Colonic mucosa (tissue), 4 donors: ENCODE data around the gene PABPC3. TPM values are rescaled to one million over a fixed set of nuclear protein-coding genes. Genes with fewer than 3 reads are reported as not detected.

Experiments used
- DNase-seq: peaks from one replicate; pipeline ENCODE4 v3.0.0-alpha.2; 2020
- H3K27ac ChIP-seq: fragments of 200-600 bp; one replicate; pipeline ENCODE4 v1.8.0; 2021
- H3K27me3 ChIP-seq: fragments of 200-600 bp; one replicate; pipeline ENCODE4 v1.8.0; 2021
- H3K36me3 ChIP-seq: fragments of 200-600 bp; one replicate; pipeline ENCODE4 v1.8.0; 2021
- H3K4me1 ChIP-seq: fragments of 200-600 bp; one replicate; pipeline ENCODE4 v1.8.0; 2021; ENCODE audit warnings: mild to moderate bottlenecking
- H3K4me3 ChIP-seq: fragments of 200-600 bp; one replicate; pipeline ENCODE4 v1.8.0; 2021
- H3K9ac ChIP-seq, 2 donors: one replicate each; pipeline ENCODE4 v1.7.0; 2013; ENCODE audit warnings: control low read depth in 2 of 2, low read depth in 2 of 2, low read length in 2 of 2
- H3K9me3 ChIP-seq: fragments of 200-600 bp; one replicate; pipeline ENCODE4 v1.8.0; 2021
- intact Hi-C: fragments of 100-400 bp; cut with DNase I; formaldehyde crosslinking; loops from one replicate; pipeline ENCODE4 v1.14.1; 2022
- total RNA-seq, 2 donors: library from RNA; stranded (reverse); fragmentation: NEBNext Ultra II Directional in 1 of 2; extraction: Animal tissue kit (Norgen Biotek cat#: 25700) in 1 of 2; gene quantifications; one replicate each; pipeline ENCODE4 v1.2.1, GENCODE V29; 2021
- TF ChIP-seq, protein P1 (sequence below): fragments of 200-600 bp; IDR thresholded peaks from one replicate; pipeline ENCODE4 v1.8.0; 2022; ENCODE audit warnings: antibody characterized with exemption, mild to moderate bottlenecking
- donor health status: healthy.
- donor health status: DM: no; HTN: no; CAD: no.
- donor health status: DM: no; HTN: no; CAD: no.

Gene PABPC3
- total RNA-seq, 2 donors from 2014 or later = 0.35 to 0.64 TPM

DNA sequence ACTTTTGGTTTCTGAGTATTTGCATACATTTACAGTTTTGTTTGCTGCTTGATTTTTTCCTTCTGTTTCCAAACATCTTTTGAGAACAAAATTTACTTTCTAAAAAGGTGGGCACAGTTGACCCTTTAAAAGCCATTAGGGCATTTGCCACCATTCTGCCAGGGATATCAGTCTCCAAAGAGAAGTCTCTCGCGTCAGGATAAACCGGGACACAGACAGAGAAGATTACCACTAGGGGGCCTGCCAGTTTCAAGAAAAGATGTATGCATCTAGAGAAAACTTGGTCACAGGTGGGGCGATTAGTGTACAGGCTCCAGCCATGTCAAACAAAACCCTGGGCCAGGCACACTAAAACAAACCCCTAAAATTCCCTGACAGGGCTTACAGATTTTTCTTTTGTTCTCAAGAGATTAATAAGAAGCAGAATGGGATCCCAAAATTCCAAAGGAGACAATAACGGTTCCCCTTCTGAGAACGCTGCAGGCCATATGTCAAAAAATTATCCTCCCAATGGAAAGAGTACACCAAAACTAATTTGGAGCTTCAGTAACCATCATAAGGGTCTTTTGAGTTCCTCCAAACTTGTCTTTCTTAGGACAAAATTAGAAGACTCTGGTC, 10.7 kb upstream of the PABPC3 start:
- DNase-seq = peak; percentile 32
- no peak overlapping the region for H3K27ac ChIP-seq
- no peaks in the 10 kb centered on the region for H3K9me3 ChIP-seq
- TF ChIP-seq, protein P1, sequence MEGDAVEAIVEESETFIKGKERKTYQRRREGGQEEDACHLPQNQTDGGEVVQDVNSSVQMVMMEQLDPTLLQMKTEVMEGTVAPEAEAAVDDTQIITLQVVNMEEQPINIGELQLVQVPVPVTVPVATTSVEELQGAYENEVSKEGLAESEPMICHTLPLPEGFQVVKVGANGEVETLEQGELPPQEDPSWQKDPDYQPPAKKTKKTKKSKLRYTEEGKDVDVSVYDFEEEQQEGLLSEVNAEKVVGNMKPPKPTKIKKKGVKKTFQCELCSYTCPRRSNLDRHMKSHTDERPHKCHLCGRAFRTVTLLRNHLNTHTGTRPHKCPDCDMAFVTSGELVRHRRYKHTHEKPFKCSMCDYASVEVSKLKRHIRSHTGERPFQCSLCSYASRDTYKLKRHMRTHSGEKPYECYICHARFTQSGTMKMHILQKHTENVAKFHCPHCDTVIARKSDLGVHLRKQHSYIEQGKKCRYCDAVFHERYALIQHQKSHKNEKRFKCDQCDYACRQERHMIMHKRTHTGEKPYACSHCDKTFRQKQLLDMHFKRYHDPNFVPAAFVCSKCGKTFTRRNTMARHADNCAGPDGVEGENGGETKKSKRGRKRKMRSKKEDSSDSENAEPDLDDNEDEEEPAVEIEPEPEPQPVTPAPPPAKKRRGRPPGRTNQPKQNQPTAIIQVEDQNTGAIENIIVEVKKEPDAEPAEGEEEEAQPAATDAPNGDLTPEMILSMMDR = peak; percentile 36
- no peaks in the 10 kb centered on the region for H3K27me3 ChIP-seq
- H3K4me1 ChIP-seq = no peaks in the 10 kb centered on the region
- intact Hi-C loops = loop anchor here (10.0 kb wide), 1 partner anchor 290 kb away; the partner anchor contains the start of gene ATP8A2
- H3K4me3 ChIP-seq = no peak overlapping the region
- no peak overlapping the region for H3K9ac ChIP-seq
- H3K36me3 ChIP-seq = no peaks in the 10 kb centered on the region

DNA sequence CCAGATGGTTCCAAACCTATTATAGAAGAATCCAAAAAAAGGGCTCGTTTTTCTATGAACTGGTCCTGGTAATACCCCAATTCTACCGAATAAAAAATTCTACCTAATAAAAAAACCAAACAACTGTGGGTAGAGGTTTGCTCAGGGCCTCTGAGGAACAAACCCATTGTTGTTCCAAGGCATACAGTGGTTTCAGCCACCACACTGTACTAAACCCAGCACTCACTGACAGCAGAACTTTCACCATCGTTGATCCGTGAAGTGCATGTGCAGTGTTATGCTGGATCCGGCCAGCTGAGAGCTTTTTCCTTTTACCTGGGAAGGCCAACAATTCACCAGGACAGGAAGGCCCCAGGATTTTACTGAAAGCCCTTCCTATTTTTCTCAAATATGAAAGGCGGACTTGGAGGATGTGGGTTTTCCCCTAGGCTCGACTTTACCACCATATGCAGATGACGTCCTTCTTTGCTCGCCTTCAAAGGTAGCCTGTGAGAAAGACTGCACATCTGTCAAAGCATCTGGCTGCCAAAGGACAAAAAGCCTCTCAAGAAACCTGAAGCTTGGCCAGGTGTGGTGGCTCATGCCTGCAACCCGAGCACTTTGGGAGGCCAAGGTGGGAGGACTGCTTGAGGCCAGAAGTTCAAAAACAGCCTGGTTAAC, 7.2 kb upstream of the PABPC3 start:
- H3K36me3 ChIP-seq = no peaks in the 10 kb centered on the region
- no peaks in the 10 kb centered on the region for H3K9me3 ChIP-seq
- intact Hi-C loops = loop anchor here (10.0 kb wide), 1 partner anchor 286 kb away; the partner anchor contains the start of gene ATP8A2
- no peak overlapping the region for H3K9ac ChIP-seq
- H3K4me3 ChIP-seq = no peak overlapping the region
- no peaks in the 10 kb centered on the region for H3K27me3 ChIP-seq
- H3K4me1 ChIP-seq = no peaks in the 10 kb centered on the region
- DNase-seq = no peak
- no peak overlapping the region for H3K27ac ChIP-seq
- TF ChIP-seq, protein P1 = no peak

- H3K27ac ChIP-seq = no peak overlapping the region
- H3K4me3 ChIP-seq = no peak overlapping the region
- H3K4me1 ChIP-seq = no peaks in the 10 kb centered on the region
- H3K9me3 ChIP-seq = no peaks in the 10 kb centered on the region
- intact Hi-C loops = no loop called here
- no peak overlapping the region for H3K9ac ChIP-seq
- TF ChIP-seq, protein P1 = no peak
- DNase-seq = no peak
- H3K27me3 ChIP-seq = no peaks in the 10 kb centered on the region
- no peaks in the 10 kb centered on the region for H3K36me3 ChIP-seq
These were observed 1.5 kb downstream of the PABPC3 start for GRCh38 chr13:25097426-25097825.

GRCh38 chr13:25103711-25104110, 7.8 kb downstream of the PABPC3 start:
- H3K27ac ChIP-seq = no peak overlapping the region
- TF ChIP-seq, protein P1 = no peak
- no peaks in the 10 kb centered on the region for H3K27me3 ChIP-seq
- H3K4me1 ChIP-seq = no peaks in the 10 kb centered on the region
- H3K4me3 ChIP-seq = no peak overlapping the region
- H3K9me3 ChIP-seq = no peaks in the 10 kb centered on the region
- no peak for DNase-seq
- no peak overlapping the region for H3K9ac ChIP-seq
- intact Hi-C loops = no loop called here
- H3K36me3 ChIP-seq = no peaks in the 10 kb centered on the region

DNA sequence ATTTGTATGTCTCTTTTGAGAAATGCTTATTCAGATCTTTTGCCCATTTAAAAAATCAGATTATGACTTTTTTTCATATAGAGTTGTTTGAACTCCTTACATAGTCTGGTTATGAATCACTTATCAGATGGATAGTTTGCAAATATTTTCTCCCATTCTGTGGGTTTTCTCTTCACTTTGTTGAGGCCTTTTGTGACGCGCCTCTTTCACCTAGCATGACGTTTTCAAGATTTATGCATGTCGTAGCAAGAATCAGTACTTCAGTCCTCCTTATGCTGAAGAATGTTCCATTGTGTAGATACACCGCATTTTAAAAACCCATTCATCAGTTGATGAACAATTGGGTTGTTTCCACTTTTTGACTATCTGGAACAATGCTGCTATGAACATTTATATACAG, 13.4 kb downstream of the PABPC3 start:
- no peaks in the 10 kb centered on the region for H3K4me1 ChIP-seq
- intact Hi-C loops = no loop called here
- TF ChIP-seq, protein P1 = no peak
- no peaks in the 10 kb centered on the region for H3K27me3 ChIP-seq
- no peak overlapping the region for H3K27ac ChIP-seq
- no peaks in the 10 kb centered on the region for H3K36me3 ChIP-seq
- H3K9ac ChIP-seq = no peak overlapping the region
- no peaks in the 10 kb centered on the region for H3K9me3 ChIP-seq
- DNase-seq = no peak
- no peak overlapping the region for H3K4me3 ChIP-seq
